ENCODE results near the gene TTLL5. TPM values are rescaled to one million over a fixed set of nuclear protein-coding genes. Genes with fewer than 3 reads are reported as not detected.

Gene TTLL5
- total RNA-seq, 1 experiment from 2014 or later = 35.7 TPM

- no peaks in the 10 kb centered on the region for H4K20me1 ChIP-seq (ENCODE audit: control insufficient read depth, insufficient read depth, insufficient read length)
- H3K27me3 ChIP-seq (ENCODE audit: insufficient read depth, low read length) = no peaks in the 10 kb centered on the region
- no peak overlapping the region for H3K9ac ChIP-seq (ENCODE audit: extremely low read depth, insufficient read length, low read length)
- no peak overlapping the region for H2BK12ac ChIP-seq (ENCODE audit: insufficient read length, low read depth, low read length)
- H3K23me2 ChIP-seq (ENCODE audit: insufficient read length, low read depth, low read length, poor library complexity, severe bottlenecking) = no peaks in the 10 kb centered on the region
- H2AK5ac ChIP-seq (ENCODE audit: insufficient read length, low read length) = no peak overlapping the region
- H2BK120ac ChIP-seq (ENCODE audit: low read depth, low read length, poor library complexity, severe bottlenecking) = no peak overlapping the region
- no peak overlapping the region for H3K18ac ChIP-seq (ENCODE audit: insufficient read length, low read depth, low read length)
- peaks cover 0 to 7% of the 10 kb centered on the region in 2 experiments; a peak in 1 of 4 replicates for H3K4me1 Mint-ChIP-seq
- no CpG with 5 or more reads among the region's 6 CpGs for WGBS (ENCODE audit: extremely low coverage, insufficient read length, low lambda C conversion rate)
- no peak overlapping the region for H3T11ph ChIP-seq (ENCODE audit: low read length)
- H3K23ac ChIP-seq (ENCODE audit: insufficient read length, low read depth, low read length) = no peak overlapping the region
- H3K79me2 ChIP-seq (ENCODE audit: insufficient read depth, low read length) = no peaks in the 10 kb centered on the region
- DNase-seq = no peak
- H3K36me3 Mint-ChIP-seq (ENCODE audit: insufficient read depth in 1 of 3, low read depth in 3 of 3) = peaks cover 14 to 39% (median 30%) of the 10 kb centered on the region in 3 experiments
- H3K56ac ChIP-seq (ENCODE audit: insufficient read length, low read depth, low read length) = no peak overlapping the region
- no peak overlapping the region for H3K4me3 Mint-ChIP-seq
- no peak overlapping the region for H3K14ac ChIP-seq (ENCODE audit: insufficient read depth, low read length)
- no peak overlapping the region for H3K27ac ChIP-seq (ENCODE audit: insufficient read length, low read depth, low read length)
- H2AFZ ChIP-seq (ENCODE audit: low read length) = no peak overlapping the region
- H3K9me3 ChIP-seq (ENCODE audit: control insufficient read depth, low read depth, low read length) = no peaks in the 10 kb centered on the region
- H3K79me1 ChIP-seq (ENCODE audit: insufficient read depth, low read depth, low read length, poor library complexity, severe bottlenecking) = no peaks in the 10 kb centered on the region
- peaks cover 2% of the 10 kb centered on the region in 2 experiments; a peak in 3 of 5 replicates for H3K9me3 Mint-ChIP-seq
- no peak overlapping the region for H3K4ac ChIP-seq (ENCODE audit: low read depth, low read length)
- no peak overlapping the region for H2BK15ac ChIP-seq (ENCODE audit: low read depth, low read length)
- H4K5ac ChIP-seq (ENCODE audit: insufficient read length, low read depth, low read length) = no peak overlapping the region
- no peak overlapping the region for H2BK5ac ChIP-seq (ENCODE audit: insufficient read length, low read length)
- no peak overlapping the region for H2BK20ac ChIP-seq (ENCODE audit: low read depth, low read length, poor library complexity, severe bottlenecking)
- no peaks in the 10 kb centered on the region for H3K27me3 Mint-ChIP-seq (ENCODE audit: low read depth)
- no peak overlapping the region for H3K27ac Mint-ChIP-seq
- no peak overlapping the region for H3K4me2 ChIP-seq (ENCODE audit: insufficient read depth, insufficient read length, low read length)
- TF ChIP-seq, protein P1, sequence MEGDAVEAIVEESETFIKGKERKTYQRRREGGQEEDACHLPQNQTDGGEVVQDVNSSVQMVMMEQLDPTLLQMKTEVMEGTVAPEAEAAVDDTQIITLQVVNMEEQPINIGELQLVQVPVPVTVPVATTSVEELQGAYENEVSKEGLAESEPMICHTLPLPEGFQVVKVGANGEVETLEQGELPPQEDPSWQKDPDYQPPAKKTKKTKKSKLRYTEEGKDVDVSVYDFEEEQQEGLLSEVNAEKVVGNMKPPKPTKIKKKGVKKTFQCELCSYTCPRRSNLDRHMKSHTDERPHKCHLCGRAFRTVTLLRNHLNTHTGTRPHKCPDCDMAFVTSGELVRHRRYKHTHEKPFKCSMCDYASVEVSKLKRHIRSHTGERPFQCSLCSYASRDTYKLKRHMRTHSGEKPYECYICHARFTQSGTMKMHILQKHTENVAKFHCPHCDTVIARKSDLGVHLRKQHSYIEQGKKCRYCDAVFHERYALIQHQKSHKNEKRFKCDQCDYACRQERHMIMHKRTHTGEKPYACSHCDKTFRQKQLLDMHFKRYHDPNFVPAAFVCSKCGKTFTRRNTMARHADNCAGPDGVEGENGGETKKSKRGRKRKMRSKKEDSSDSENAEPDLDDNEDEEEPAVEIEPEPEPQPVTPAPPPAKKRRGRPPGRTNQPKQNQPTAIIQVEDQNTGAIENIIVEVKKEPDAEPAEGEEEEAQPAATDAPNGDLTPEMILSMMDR (conservative IDR thresholded peaks at IDR 0.05) = no peak
- no peak overlapping the region for H4K8ac ChIP-seq (replicated peaks; ENCODE audit: insufficient read length, low read depth, low read length)
- no peaks in the 10 kb centered on the region for H3K4me1 ChIP-seq (ENCODE audit: insufficient read depth, low read length)
- no peak overlapping the region for H4K91ac ChIP-seq (ENCODE audit: insufficient read length, low read depth, low read length)
Observed at GRCh38 chr14:75700295-75700694, 39.2 kb downstream of the TTLL5 start.
